Amniotic epithelial cell (primary cell): Measurements from ENCODE around the gene PRKCZ.
A peak's percentile ranks its signal among the peaks of the same experiment; 100 is the strongest.

Source experiments
- DNase-seq: peaks from one replicate; pipeline ENCODE4 v3.0.0-alpha.2; 2010; ENCODE audit warnings: low read depth

The PRKCZ gene

GRCh38 chr1:2049718-2050431 is at the start of gene PRKCZ:
Gene PRKCZ, plus strand, starts transcription at chr1:2050411. Its CDS starts 220 bp downstream, at chr1:2050631.
- DNase-seq, result peak; percentile 6

- no peak for DNase-seq
Observed at GRCh38 chr1:2000432-2000831, 49.8 kb upstream of the PRKCZ start.

GRCh38 chr1:2000850-2001249 is 49.4 kb upstream of the PRKCZ start:
- no peak for DNase-seq

DNA sequence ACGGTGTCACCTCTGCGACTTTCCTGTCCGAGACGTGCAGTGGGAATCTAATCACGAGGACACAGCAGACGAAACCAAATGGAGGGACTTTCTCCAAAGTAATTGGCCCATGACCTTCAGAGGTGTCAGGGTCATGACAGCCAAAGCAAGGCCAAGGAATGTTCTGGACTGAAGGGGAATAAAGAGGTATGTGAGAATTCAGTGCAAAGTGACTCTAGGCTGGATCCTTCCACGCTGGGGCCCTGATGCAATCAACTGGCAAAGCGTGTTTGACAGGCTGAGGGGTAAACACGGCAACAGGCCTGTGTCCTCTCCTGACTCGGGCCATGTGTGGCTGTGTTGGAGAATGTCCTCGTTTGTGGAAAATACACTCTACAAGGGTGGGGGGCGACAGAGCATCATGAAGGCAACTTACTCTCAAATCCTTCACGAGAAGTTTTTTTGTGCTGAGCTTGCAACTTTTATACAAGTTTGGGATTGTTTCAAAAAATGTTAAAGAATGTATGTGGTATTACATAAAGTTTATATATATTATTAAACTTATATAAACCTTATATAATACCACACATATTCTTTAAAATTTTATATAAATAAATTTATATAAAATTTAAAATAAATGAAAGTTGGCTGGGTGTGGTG is 48.3 kb upstream of the PRKCZ start:
- no peak for DNase-seq

DNA sequence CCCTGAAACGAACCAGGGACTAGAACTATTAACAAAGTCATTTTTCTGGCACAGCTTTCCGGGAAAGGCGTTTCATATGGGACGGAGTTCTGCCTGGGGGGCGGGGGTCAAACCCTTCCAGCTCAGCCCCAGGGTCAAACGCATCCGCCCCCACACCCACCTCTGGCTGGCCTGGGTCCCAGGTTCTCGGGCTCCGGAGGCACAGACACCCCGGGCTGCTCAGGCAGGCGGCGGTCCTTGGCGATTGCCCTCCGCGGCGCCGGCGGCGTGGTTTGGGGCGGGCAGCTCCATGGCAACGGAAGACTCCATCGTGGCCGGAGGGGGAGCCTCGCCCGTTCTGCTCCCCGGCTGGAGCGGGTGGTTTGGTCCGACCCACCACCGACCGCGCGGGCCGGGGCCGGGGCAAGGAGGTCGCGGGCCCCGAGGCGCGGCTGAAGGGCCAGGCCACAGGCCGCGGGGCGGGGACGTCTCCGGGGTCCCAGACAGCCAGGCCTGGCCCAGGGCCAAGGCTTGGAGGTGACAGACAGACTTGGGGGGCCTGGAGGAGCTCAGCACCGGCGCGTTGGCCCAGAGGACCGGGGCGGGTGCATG is 46.6 kb upstream of the PRKCZ start, which contains the start of gene CFAP74:
TSS of gene CFAP74 (minus strand) at position 246 of the 591 bp plus-strand sequence. CDS start 12,830 bp downstream, outside the sequence.
- peak; percentile 36 for DNase-seq

DNA sequence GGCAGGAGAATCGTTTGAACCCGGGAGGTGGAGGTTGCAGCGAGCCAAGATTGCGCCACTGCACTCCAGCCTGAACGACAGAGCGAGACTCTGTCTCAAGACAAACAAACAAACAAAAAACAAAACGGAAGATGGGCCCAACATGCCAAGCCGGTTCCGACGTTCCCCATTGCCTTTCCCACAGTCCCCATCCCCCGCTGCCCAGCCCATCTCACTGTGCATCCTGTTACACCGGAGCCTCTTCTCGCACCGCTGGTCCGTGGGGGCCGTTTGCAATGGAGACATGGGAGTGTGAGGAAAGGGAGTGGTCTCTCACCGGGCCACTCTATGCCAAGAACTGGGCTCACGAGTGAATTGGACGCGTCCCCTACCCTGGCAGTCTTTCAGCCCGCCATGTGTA is 45.4 kb upstream of the PRKCZ start:
- no peak for DNase-seq

GRCh38 chr1:2009101-2010053 is 40.8 kb upstream of the PRKCZ start:
- no peak for DNase-seq

- DNase-seq, result no peak
Observed at GRCh38 chr1:2014181-2014580, 36.0 kb upstream of the PRKCZ start.

- DNase-seq, result no peak
Observed at GRCh38 chr1:2014741-2015735, 35.2 kb upstream of the PRKCZ start.

DNA sequence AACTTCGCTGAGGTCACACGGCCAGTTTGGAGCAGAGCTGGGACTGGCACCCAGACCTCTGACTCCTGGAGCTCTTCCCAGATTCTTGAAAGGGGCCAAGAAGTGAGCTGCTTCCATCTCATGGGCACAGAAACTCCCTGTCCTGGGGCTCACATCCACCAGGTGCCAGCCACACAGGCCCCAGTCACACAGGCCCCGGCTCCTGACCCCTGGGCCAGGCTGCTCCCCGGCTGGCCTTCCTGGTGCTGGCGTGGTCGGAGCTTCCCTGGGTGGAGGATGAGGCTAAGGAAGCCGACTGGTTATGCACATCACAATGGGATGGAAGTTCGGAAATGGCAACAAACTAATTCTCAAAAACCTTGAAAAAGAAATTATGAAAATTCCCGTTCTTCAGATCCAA is 34.1 kb upstream of the PRKCZ start:
- DNase-seq, result no peak

GRCh38 chr1:2018217-2019171 is 31.7 kb upstream of the PRKCZ start:
- no peak for DNase-seq

GRCh38 chr1:2019172-2019543 is 31.1 kb upstream of the PRKCZ start, which contains the start of gene GABRD:
Gene GABRD, plus strand, starts transcription at chr1:2019345. Its CDS starts 79 bp downstream, at chr1:2019424.
- DNase-seq, result no peak

DNA sequence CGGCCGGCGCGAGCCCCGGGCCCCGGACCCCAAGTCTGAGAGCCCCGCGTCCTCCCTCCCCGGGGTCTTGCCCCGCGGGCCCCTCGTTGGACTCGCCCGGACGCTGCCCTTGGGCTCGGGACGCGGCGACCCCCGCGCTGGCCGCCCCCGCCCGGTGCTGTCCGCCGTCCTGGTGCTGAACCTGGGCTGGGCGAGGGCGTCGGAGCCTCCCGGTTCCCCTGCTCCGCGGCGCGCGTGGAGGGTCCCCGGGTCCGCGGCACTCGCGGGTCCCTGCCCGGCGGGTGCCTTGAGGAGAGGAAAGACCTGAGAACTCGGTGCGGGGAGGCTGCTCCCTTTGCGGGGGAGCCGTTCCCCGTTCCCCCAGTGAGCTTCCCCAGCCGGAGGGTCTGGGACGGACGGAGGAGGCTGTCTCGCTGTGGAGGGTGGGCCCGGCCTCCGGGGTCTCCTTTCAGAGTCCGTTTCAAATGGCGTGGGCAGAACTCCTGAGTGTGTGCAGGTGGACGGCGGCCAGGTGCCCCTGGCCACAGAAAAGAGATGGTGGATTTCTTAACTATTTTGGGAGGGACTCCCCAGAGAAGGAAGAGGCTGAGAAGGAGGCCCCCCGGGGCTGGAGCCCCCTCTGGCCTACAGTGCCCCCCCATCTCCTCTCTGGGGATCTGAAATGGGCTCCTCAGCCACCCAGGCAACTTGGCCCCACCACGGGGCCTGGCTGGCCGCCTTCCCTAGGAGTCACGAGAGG is 30.5 kb upstream of the PRKCZ start:
- no peak for DNase-seq

DNA sequence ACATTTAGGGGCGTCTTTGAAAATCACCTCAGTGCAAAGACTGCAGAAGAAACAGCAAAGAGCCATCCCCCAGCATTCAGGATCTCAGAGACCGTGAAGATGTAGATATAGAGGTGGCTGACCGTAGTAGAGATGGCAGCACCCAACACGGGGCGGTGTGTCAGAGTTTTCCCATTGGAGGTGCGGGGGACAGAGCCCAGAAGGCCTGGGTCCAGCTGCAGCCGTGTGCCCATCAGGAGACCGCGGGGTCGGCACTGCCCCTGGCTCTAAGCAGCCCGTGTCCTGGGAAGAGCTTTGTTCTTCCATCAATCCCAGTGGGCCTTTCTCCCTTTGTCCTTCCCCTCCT is 29.9 kb upstream of the PRKCZ start:
- no peak for DNase-seq

- no peak for DNase-seq
Observed at GRCh38 chr1:2021550-2021949, 28.7 kb upstream of the PRKCZ start.

DNA sequence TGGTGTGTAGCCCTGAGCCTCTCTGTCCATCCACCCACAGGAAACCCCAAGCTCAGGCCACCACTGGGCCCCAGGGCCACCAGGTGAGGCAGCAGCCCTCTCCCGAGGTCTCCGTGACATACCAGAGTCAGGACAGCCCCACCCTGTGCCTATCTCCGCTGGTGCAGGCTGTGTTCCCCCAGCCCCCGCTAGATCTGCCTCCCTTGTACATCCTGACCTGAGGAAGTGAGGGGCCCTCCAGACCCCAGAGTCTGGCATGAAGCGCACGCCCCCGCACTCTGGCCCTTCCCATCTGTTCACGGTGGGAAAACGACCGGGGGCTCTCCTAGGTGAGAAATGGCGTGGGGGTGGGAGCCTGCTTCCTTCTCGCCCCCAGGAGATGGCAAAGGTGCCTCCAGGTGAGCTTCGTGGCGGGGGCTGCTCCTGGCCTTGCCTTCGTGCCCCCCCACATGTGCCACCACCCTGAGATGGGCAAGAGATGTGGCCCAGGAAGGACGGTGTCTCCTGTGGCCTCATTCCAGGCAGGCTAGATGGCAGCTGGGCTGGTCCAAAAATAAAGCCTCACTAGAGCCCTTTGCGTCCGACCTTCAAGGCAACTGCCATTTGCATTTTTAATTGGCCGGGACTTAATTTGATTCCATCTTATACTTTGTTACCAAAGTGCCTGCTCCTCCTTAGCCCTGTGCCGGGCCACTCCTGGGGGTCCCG is 28.0 kb upstream of the PRKCZ start:
- DNase-seq, result no peak

- no peak for DNase-seq
Observed at GRCh38 chr1:2023187-2023586, 27.0 kb upstream of the PRKCZ start.

DNA sequence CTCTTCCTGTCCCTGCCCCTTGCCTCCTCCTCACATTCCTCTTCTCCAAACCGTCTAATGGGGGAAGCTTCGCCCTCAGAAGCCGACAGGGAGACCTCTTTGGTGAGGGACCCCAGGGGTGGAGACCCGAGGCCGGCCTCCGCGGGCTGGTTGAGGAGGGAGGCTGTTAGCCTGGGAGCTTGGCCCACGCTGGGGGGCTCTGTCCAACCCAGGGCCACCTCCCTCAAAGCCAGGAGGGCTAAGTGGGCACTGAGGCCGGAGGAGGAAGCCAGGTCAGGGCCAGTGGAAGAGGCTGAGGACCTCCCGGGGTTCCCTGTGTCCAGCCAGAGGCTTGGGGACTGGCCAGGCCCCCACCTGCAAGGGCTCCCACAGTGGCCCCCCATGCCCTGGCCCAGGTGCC is 25.8 kb upstream of the PRKCZ start:
- no peak for DNase-seq
